Right cardiac atrium (tissue), 5 donors: ENCODE data around the gene TTLL9. TPM values are rescaled to one million over a fixed set of nuclear protein-coding genes. Genes with fewer than 3 reads are reported as not detected.

Source experiments
- ATAC-seq, 2 donors: fragments of 200-7000 bp; cut with Tn5 transposase; one replicate each; pipeline versions ENCODE4 v1.8.0 to v1.9.1; 2020; ENCODE audit warnings: moderate library complexity in 2 of 2, mild to moderate bottlenecking in 1 of 2
- DNase-seq, 3 donors: peaks; one replicate each; pipeline ENCODE4 v3.0.0-alpha.2; 2020
- H3K27ac ChIP-seq: one replicate; pipeline ENCODE4 v1.5.1; 2013; ENCODE audit warnings: mild to moderate bottlenecking, low read length, control low read depth, moderate library complexity
- H3K27me3 ChIP-seq: one replicate; pipeline ENCODE4 v1.6.1; 2013; ENCODE audit not compliant: control insufficient read depth, insufficient read depth
- H3K4me1 ChIP-seq: one replicate; pipeline ENCODE4 v1.6.1; 2013; ENCODE audit warnings: low read length; ENCODE audit not compliant: control insufficient read depth, insufficient read depth
- H3K4me3 ChIP-seq: one replicate; pipeline ENCODE4 v1.5.1; 2013; ENCODE audit warnings: low read length, control low read depth
- H3K9me3 ChIP-seq: one replicate; pipeline ENCODE4 v1.6.1; 2013; ENCODE audit warnings: low read length; ENCODE audit not compliant: control insufficient read depth
- WGBS: extraction: QIAGEN DNeasy Blood & Tissue Kit; methylation state at CpG from one replicate; pipeline ENCODE4 v1.1.7; 2013; 5-methylcytosine and 5-hydroxymethylcytosine counted together
- intact Hi-C, 4 donors: fragments of 100-400 bp; cut with DNase I; formaldehyde crosslinking; loops; one replicate each; pipeline versions ENCODE4 v1.11.0 to v1.14.0; 2022 to 2023
- polyA plus RNA-seq: library from polyadenylated mRNA; stranded (reverse); fragments of 200-250 nt; gene quantifications from one replicate; pipeline ENCODE4 v1.2.3, GENCODE V29; 2013
- total RNA-seq, 4 donors: library from RNA; stranded (reverse); fragmentation: NEBNext Ultra II Directional; extraction: Animal tissue kit (Norgen Biotek cat#: 25700); gene quantifications; one replicate each; pipeline ENCODE4 v1.2.1, GENCODE V29; 2021
- donor health status: healthy with polysubstance abuse.
- donor health status: DM: no; HTN: yes; CAD: no.
- donor health status: DM: no; HTN: no; CAD: no.
- donor health status: DM: no; HTN: yes; CAD: no; lungs with severe emphysema.
- donor health status: DM: yes; HTN: yes; CAD: no.

The TTLL9 gene
- total and polyA plus RNA-seq, 5 donors, result 0.14 to 0.19 (median 0.15) TPM; not detected in 2

GRCh38 chr20:31974951-31975487, 104.6 kb downstream of the TTLL9 start:
- Histone ChIP-seq H3K4me3 (no peak overlapping the region), H3K27me3 (no peaks in the 10 kb centered on the region), H3K27ac (no peak overlapping the region), H3K9me3 (no peaks in the 10 kb centered on the region), H3K4me1 (no peaks in the 10 kb centered on the region)
- whole genome bisulfite sequencing, result 31% methylated on average over 10 of the region's 10 CpGs
- ATAC-seq, result no peak
- intact Hi-C loops, result no loop called here
- no peak for DNase-seq

- ATAC-seq (no peak), DNase-seq (no peak)
- H3K4me3 ChIP-seq, result no peak overlapping the region
- no peaks in the 10 kb centered on the region for H3K4me1 ChIP-seq
- no peak overlapping the region for H3K27ac ChIP-seq
- intact Hi-C loops, result no loop called here
- WGBS, result 87% methylated on average over 2 of the region's 2 CpGs
- no peaks in the 10 kb centered on the region for H3K9me3 ChIP-seq
- H3K27me3 ChIP-seq, result no peaks in the 10 kb centered on the region
Observed at GRCh38 chr20:31975874-31976273, 105.4 kb downstream of the TTLL9 start.

DNA sequence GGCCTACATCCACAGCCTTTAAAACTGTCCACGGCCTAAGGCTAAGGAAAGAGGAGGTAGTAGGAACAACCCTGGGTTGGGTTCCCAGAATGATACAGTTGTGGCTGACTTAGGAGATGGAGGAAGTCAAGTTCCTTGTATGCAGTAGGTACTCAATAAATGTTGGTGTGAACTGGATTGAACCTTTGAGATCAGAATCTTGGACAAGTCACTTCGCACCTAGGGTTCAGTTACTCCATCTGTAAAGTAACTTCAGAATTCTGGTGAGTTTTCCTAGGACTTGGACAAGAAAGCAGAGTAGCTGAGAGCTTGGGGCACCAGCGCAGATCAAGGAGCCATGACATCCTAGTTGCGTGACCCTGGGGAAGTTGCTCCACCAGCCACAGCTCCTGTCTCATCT, 106.6 kb downstream of the TTLL9 start:
- ATAC-seq (no peak), DNase-seq (no peak)
- Histone ChIP-seq H3K27ac (no peak overlapping the region), H3K9me3 (no peaks in the 10 kb centered on the region), H3K4me3 (no peak overlapping the region), H3K27me3 (no peaks in the 10 kb centered on the region), H3K4me1 (no peaks in the 10 kb centered on the region)
- intact Hi-C loops, result no loop called here
- WGBS, result 81% methylated on average over 4 of the region's 4 CpGs

GRCh38 chr20:31979713-31980426, 109.4 kb downstream of the TTLL9 start:
- Histone ChIP-seq H3K9me3 (no peaks in the 10 kb centered on the region), H3K4me3 (no peak overlapping the region), H3K4me1 (no peaks in the 10 kb centered on the region), H3K27ac (no peak overlapping the region), H3K27me3 (no peaks in the 10 kb centered on the region)
- WGBS, result 54% methylated on average over 6 of the region's 6 CpGs
- DNase-seq (no peak), ATAC-seq (no peak)
- intact Hi-C loops, result no loop called here

- WGBS, result 73% methylated on average over 2 of the region's 2 CpGs
- ATAC-seq (no peak), DNase-seq (no peak)
- intact Hi-C loops, result no loop called here
- Histone ChIP-seq H3K4me3 (no peak overlapping the region), H3K27me3 (no peaks in the 10 kb centered on the region), H3K27ac (no peak overlapping the region), H3K9me3 (no peaks in the 10 kb centered on the region), H3K4me1 (no peaks in the 10 kb centered on the region)
Observed at GRCh38 chr20:31981784-31982183, 111.3 kb downstream of the TTLL9 start.

DNA sequence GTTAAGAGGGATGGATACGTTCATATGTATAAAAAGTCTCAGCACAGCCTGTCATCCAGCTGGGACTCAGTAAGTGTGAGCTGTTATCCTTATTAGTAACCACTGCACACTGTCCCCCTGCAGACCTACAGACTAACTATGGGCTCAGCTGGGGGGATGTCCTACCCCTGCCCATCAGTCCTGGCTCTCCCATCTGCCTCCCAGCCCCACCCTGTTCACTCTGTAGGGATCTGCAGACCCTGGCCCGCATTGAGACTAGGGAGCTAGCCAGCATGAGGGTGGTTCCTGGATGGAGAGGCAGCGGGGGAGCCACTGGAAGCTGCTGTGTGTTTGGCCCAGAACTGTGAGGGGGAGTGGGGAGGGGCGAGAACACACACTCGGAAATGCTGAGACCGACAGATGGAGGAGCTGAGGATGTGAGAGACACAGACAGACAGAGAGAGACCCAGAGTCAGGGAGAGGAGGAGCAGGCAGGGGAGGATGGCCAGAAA, 114.6 kb downstream of the TTLL9 start:
- Histone ChIP-seq H3K4me3 (no peak overlapping the region), H3K9me3 (no peaks in the 10 kb centered on the region), H3K27ac (no peak overlapping the region), H3K27me3 (no peaks in the 10 kb centered on the region), H3K4me1 (no peaks in the 10 kb centered on the region)
- intact Hi-C loops, result no loop called here
- ATAC-seq (no peak), DNase-seq (no peak)
- 24% methylated on average over 6 of the region's 6 CpGs for WGBS

DNA sequence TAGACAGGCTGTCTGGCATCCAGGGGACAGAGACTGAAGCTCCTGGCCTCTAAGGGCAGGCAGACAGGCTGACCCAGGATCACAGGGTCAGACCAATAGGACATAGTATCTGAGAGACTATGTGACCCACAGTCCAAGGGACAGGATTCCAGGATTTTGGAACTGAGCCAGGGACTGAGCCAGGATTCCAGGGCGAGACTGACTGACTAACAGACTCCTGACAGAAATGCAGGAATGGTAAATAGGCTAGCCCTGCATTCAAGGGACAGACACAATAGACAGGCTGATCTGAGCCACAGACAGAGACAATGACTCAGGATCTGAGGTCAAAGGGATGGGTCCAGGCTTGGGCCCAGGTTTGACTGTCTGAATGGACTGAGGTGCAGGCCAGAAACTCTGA, 117.3 kb downstream of the TTLL9 start:
- no peaks in the 10 kb centered on the region for H3K4me1 ChIP-seq
- ATAC-seq, result peak in 1 of 2 donors; percentile 43

DNA sequence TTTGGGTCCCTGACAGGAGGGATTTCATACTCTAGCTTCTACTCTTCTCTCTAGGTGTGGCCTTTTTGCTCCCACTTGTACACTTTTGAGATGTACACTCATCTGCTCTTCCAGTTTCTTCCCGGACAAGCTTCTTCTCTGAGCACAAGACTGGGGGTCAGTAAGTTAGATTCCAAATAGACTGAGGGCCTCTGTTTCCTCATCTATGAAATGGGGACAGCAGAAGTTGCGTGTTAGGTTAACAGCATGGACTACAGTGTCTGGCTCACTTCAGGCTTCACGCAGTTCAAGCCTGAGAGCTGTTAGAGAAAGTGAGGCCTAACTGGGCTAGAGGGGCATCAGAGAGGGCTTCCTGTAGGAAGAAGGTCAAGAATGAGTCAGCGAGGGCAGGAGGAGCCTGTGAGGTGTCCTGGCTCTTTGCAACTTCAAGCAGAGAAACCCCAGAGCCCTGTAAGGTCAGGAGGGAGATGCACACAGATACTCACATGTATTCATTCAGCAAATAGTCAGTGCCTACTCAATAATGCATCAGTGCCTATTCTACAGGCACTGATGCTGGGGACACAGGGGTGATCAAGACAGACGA, 118.1 kb downstream of the TTLL9 start:
- Histone ChIP-seq H3K27ac (no peak overlapping the region), H3K4me3 (no peak overlapping the region), H3K27me3 (no peaks in the 10 kb centered on the region), H3K4me1 (no peaks in the 10 kb centered on the region), H3K9me3 (no peaks in the 10 kb centered on the region)
- DNase-seq, result no peak
- intact Hi-C loops, result no loop called here
- ATAC-seq, result no peak
- whole genome bisulfite sequencing, result 84% methylated on average over 5 of the region's 5 CpGs

More for the DNA sequence above, 117.3 kb downstream of the TTLL9 start:
- intact Hi-C loops, result no loop called here
- H3K9me3 ChIP-seq, result no peaks in the 10 kb centered on the region
- H3K27me3 ChIP-seq, result no peaks in the 10 kb centered on the region
- H3K27ac ChIP-seq, result no peak overlapping the region
- no peak for DNase-seq
- H3K4me3 ChIP-seq, result no peak overlapping the region
- 44% methylated on average over 1 of the region's 1 CpG for WGBS

GRCh38 chr20:31989030-31989645, 118.7 kb downstream of the TTLL9 start:
- intact Hi-C loops, result no loop called here
- ATAC-seq (peak; percentile 51 to 56), DNase-seq (no peak)
- Histone ChIP-seq H3K27me3 (no peaks in the 10 kb centered on the region), H3K4me3 (no peak overlapping the region), H3K27ac (no peak overlapping the region), H3K4me1 (no peaks in the 10 kb centered on the region), H3K9me3 (no peaks in the 10 kb centered on the region)
- 56% methylated on average over 8 of the region's 8 CpGs for WGBS

- 53% methylated on average over 6 of the region's 6 CpGs for WGBS
- no peaks in the 10 kb centered on the region for H3K27me3 ChIP-seq
Observed at GRCh38 chr20:31990641-31991338, 120.4 kb downstream of the TTLL9 start.

DNA sequence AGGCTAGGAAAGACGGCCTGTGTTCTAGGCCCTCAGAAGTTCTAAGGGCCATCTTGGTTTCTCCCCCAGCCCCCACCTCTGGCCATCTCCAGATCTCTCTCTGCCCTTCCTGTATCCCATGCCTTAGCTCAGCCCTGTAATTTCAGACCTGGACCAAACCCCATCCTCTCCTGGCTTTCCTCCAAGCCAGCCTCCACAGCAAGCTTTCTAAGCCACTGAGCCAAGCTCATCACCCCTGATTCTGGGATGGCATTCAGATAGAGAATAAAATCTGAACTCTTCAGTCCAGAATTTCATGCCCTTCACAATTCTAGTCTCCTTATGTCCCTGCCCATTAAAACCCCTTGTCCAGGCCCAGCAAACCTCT, 120.9 kb downstream of the TTLL9 start:
- 63% methylated on average over 1 of the region's 1 CpG for WGBS
- Histone ChIP-seq H3K27ac (no peak overlapping the region), H3K4me1 (no peaks in the 10 kb centered on the region), H3K9me3 (no peaks in the 10 kb centered on the region), H3K27me3 (no peaks in the 10 kb centered on the region), H3K4me3 (no peak overlapping the region)
- ATAC-seq (no peak), DNase-seq (no peak)
- intact Hi-C loops, result no loop called here

More at GRCh38 chr20:31990641-31991338, 120.4 kb downstream of the TTLL9 start:
- ATAC-seq (peak in 1 of 2 donors; percentile 6), DNase-seq (no peak)
- H3K9me3 ChIP-seq, result no peaks in the 10 kb centered on the region
- no peak overlapping the region for H3K27ac ChIP-seq
- intact Hi-C loops, result no loop called here
- no peaks in the 10 kb centered on the region for H3K4me1 ChIP-seq
- H3K4me3 ChIP-seq, result no peak overlapping the region
